IPS-15b (cell line): Measurements from ENCODE around the gene KRTAP10-2.

Source experiments
- H3K27me3 ChIP-seq: one replicate; pipeline ENCODE4 v1.6.1; 2013; ENCODE audit warnings: low read length; ENCODE audit not compliant: control insufficient read depth, insufficient read depth
- H3K36me3 ChIP-seq: one replicate; pipeline ENCODE4 v1.6.1; 2013; ENCODE audit warnings: low read length; ENCODE audit not compliant: control insufficient read depth, insufficient read depth
- H3K4me1 ChIP-seq: one replicate; pipeline ENCODE4 v1.6.1; 2013; ENCODE audit warnings: mild to moderate bottlenecking, low read length; ENCODE audit not compliant: control insufficient read depth, insufficient read depth
- H3K4me3 ChIP-seq: one replicate; pipeline ENCODE4 v1.5.1; 2013; ENCODE audit warnings: low read depth, low read length
- H3K9ac ChIP-seq: one replicate; pipeline ENCODE4 v1.6.1; 2013; ENCODE audit warnings: low read depth, mild to moderate bottlenecking, low read length
- H3K9me3 ChIP-seq: one replicate; pipeline ENCODE4 v1.6.1; 2013; ENCODE audit warnings: mild to moderate bottlenecking, low read length; ENCODE audit not compliant: control insufficient read depth, insufficient read depth

Gene KRTAP10-2

GRCh38 chr21:44530903-44531605 lies 20.3 kb downstream of the KRTAP10-2 start:
- Histone ChIP-seq H3K9me3 (no peaks in the 10 kb centered on the region), H3K9ac (no peak overlapping the region), H3K4me1 (no peaks in the 10 kb centered on the region), H3K36me3 (no peaks in the 10 kb centered on the region), H3K4me3 (no peak overlapping the region), H3K27me3 (no peaks in the 10 kb centered on the region)

GRCh38 chr21:44530221-44530902 lies 20.9 kb downstream of the KRTAP10-2 start:
- Histone ChIP-seq H3K9me3 (no peaks in the 10 kb centered on the region), H3K36me3 (no peaks in the 10 kb centered on the region), H3K4me3 (no peak overlapping the region), H3K4me1 (no peaks in the 10 kb centered on the region), H3K9ac (no peak overlapping the region), H3K27me3 (no peaks in the 10 kb centered on the region)

GRCh38 chr21:44529503-44530125 lies 21.7 kb downstream of the KRTAP10-2 start:
- H3K36me3 ChIP-seq: no peaks in the 10 kb centered on the region
- no peak overlapping the region for H3K9ac ChIP-seq
- H3K4me3 ChIP-seq: no peak overlapping the region
- H3K4me1 ChIP-seq: no peaks in the 10 kb centered on the region
- H3K9me3 ChIP-seq: no peaks in the 10 kb centered on the region
- H3K27me3 ChIP-seq: no peaks in the 10 kb centered on the region

GRCh38 chr21:44529011-44529421 lies 22.3 kb downstream of the KRTAP10-2 start:
- Histone ChIP-seq H3K4me1 (no peaks in the 10 kb centered on the region), H3K9ac (no peak overlapping the region), H3K4me3 (no peak overlapping the region), H3K27me3 (no peaks in the 10 kb centered on the region), H3K9me3 (no peaks in the 10 kb centered on the region), H3K36me3 (no peaks in the 10 kb centered on the region)

- Histone ChIP-seq H3K4me3 (no peak overlapping the region), H3K9ac (no peak overlapping the region), H3K9me3 (no peaks in the 10 kb centered on the region), H3K4me1 (no peaks in the 10 kb centered on the region), H3K36me3 (no peaks in the 10 kb centered on the region), H3K27me3 (no peaks in the 10 kb centered on the region)
These were observed 22.7 kb downstream of the KRTAP10-2 start for GRCh38 chr21:44528634-44528995.

GRCh38 chr21:44527983-44528633 lies 23.2 kb downstream of the KRTAP10-2 start:
- Histone ChIP-seq H3K9ac (no peak overlapping the region), H3K4me3 (no peak overlapping the region), H3K4me1 (no peaks in the 10 kb centered on the region), H3K27me3 (no peaks in the 10 kb centered on the region), H3K9me3 (no peaks in the 10 kb centered on the region), H3K36me3 (no peaks in the 10 kb centered on the region)

GRCh38 chr21:44527156-44527982 lies 23.9 kb downstream of the KRTAP10-2 start:
- Histone ChIP-seq H3K36me3 (no peaks in the 10 kb centered on the region), H3K27me3 (no peaks in the 10 kb centered on the region), H3K9me3 (no peaks in the 10 kb centered on the region), H3K4me1 (no peaks in the 10 kb centered on the region), H3K4me3 (no peak overlapping the region), H3K9ac (no peak overlapping the region)

- Histone ChIP-seq H3K4me1 (no peaks in the 10 kb centered on the region), H3K9me3 (no peaks in the 10 kb centered on the region), H3K4me3 (no peak overlapping the region), H3K27me3 (no peaks in the 10 kb centered on the region), H3K9ac (no peak overlapping the region), H3K36me3 (peaks cover 3% of the 10 kb centered on the region)
These were observed 25.0 kb downstream of the KRTAP10-2 start for GRCh38 chr21:44526096-44526997.

GRCh38 chr21:44525391-44526095 lies 25.8 kb downstream of the KRTAP10-2 start:
- H3K36me3 ChIP-seq: peaks cover 5% of the 10 kb centered on the region
- H3K4me1 ChIP-seq: no peaks in the 10 kb centered on the region
- H3K9me3 ChIP-seq: no peaks in the 10 kb centered on the region
- no peak overlapping the region for H3K4me3 ChIP-seq
- H3K27me3 ChIP-seq: no peaks in the 10 kb centered on the region
- no peak overlapping the region for H3K9ac ChIP-seq
